H1 (cell line): Measurements from ENCODE around the gene KIF26A. TPM values are rescaled to one million over a fixed set of nuclear protein-coding genes. Genes with fewer than 3 reads are reported as not detected.

ENCODE experiments used
- BRCA1 ChIP-seq: IDR thresholded peaks from 2 replicates; pipeline ENCODE4 v1.6.1; 2012; ENCODE audit warnings: low read depth, low read length, improper control_type of control experiment
- CBX8 ChIP-seq: fragments of 300-800, 300-1000 bp; sonication (generic); IDR thresholded peaks from 2 replicates; pipeline ENCODE4 v1.7.1; 2016; ENCODE audit warnings: low read depth, low read length, borderline replicate concordance
- EZH2 ChIP-seq: fragments of 200-600 bp; sonication (generic); IDR thresholded peaks from 2 replicates; pipeline ENCODE4 v1.7.1; 2012; ENCODE audit warnings: low read depth, mild to moderate bottlenecking, moderate library complexity, low read length, inconsistent platforms; ENCODE audit not compliant: severe bottlenecking
- HDAC6 ChIP-seq: IDR thresholded peaks from one replicate; pipeline ENCODE4 v1.7.1; 2012; ENCODE audit warnings: low read depth, mild to moderate bottlenecking, inconsistent platforms, low read length, moderate library complexity
- polyA plus RNA-seq, 7 experiments: library from polyadenylated mRNA; depleted of rRNA in 3 of 7; stranded (reverse) in 5 of 7; unstranded in 2 of 7; fragments of >200 nt in 5 of 7; fragments of 200-250 nt in 2 of 7; gene quantifications; 1 replicate in 5 of 7; 2 replicates in 1 of 7; 4 replicates in 1 of 7; pipeline versions ENCODE4 v1.2.1 to v1.2.3, GENCODE V29; 2011 to 2013; ENCODE audit warnings: missing spikeins in 2 of 7, mixed read lengths in 2 of 7
- total RNA-seq: library from RNA; stranded (reverse); fragmentation: NEBNext Ultra II Directional; extraction: Animal tissue kit (Norgen Biotek cat#: 25700); gene quantifications from 2 replicates; pipeline ENCODE4 v1.2.1, GENCODE V29; 2021
- TF ChIP-seq, protein P1 (sequence below): fragments of 300-600 bp; sonication (generic); IDR thresholded peaks from 2 replicates; pipeline ENCODE4 v1.7.1; 2012; ENCODE audit warnings: low read length, moderate library complexity, mild to moderate bottlenecking, inconsistent platforms; ENCODE audit not compliant: insufficient replicate concordance

The KIF26A gene
- total and polyA plus RNA-seq, 2 of the 8 experiments (the other 6 are each of a cell fraction or from before 2014, with no cell fraction given): 11.5 to 41.6 TPM

DNA sequence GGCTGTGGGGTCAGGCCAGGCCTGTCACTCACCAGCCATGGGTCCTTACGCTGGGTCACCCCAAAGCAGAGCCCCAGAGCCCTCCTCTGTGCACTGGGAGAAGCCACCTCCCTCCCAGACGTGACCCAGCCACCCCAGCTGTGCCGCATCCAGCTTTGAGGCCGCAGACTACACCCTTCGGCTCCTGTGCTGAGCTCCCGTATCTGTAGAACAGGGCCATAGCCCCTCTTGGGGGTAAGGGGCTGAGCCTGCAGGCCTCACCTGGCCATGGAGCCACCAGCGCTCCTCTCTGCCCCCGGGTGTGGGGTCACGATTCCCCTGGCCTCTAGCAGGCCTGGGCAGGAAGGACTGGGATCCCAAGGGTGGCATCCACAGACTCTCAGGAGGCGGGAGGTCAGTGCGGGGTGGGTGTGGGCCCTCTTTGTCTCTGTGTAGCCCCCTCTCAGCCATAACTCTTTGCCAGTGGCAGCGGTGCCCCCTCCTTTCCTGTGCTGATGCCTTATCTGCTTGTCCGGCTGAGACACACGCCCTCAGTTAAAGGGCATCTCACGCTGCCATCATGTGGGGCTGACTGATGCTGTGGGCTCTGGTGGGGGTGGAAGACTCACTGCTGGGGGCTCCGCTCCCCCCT, 36.6 kb upstream of the KIF26A start (continued):
- TF ChIP-seq, protein P1, sequence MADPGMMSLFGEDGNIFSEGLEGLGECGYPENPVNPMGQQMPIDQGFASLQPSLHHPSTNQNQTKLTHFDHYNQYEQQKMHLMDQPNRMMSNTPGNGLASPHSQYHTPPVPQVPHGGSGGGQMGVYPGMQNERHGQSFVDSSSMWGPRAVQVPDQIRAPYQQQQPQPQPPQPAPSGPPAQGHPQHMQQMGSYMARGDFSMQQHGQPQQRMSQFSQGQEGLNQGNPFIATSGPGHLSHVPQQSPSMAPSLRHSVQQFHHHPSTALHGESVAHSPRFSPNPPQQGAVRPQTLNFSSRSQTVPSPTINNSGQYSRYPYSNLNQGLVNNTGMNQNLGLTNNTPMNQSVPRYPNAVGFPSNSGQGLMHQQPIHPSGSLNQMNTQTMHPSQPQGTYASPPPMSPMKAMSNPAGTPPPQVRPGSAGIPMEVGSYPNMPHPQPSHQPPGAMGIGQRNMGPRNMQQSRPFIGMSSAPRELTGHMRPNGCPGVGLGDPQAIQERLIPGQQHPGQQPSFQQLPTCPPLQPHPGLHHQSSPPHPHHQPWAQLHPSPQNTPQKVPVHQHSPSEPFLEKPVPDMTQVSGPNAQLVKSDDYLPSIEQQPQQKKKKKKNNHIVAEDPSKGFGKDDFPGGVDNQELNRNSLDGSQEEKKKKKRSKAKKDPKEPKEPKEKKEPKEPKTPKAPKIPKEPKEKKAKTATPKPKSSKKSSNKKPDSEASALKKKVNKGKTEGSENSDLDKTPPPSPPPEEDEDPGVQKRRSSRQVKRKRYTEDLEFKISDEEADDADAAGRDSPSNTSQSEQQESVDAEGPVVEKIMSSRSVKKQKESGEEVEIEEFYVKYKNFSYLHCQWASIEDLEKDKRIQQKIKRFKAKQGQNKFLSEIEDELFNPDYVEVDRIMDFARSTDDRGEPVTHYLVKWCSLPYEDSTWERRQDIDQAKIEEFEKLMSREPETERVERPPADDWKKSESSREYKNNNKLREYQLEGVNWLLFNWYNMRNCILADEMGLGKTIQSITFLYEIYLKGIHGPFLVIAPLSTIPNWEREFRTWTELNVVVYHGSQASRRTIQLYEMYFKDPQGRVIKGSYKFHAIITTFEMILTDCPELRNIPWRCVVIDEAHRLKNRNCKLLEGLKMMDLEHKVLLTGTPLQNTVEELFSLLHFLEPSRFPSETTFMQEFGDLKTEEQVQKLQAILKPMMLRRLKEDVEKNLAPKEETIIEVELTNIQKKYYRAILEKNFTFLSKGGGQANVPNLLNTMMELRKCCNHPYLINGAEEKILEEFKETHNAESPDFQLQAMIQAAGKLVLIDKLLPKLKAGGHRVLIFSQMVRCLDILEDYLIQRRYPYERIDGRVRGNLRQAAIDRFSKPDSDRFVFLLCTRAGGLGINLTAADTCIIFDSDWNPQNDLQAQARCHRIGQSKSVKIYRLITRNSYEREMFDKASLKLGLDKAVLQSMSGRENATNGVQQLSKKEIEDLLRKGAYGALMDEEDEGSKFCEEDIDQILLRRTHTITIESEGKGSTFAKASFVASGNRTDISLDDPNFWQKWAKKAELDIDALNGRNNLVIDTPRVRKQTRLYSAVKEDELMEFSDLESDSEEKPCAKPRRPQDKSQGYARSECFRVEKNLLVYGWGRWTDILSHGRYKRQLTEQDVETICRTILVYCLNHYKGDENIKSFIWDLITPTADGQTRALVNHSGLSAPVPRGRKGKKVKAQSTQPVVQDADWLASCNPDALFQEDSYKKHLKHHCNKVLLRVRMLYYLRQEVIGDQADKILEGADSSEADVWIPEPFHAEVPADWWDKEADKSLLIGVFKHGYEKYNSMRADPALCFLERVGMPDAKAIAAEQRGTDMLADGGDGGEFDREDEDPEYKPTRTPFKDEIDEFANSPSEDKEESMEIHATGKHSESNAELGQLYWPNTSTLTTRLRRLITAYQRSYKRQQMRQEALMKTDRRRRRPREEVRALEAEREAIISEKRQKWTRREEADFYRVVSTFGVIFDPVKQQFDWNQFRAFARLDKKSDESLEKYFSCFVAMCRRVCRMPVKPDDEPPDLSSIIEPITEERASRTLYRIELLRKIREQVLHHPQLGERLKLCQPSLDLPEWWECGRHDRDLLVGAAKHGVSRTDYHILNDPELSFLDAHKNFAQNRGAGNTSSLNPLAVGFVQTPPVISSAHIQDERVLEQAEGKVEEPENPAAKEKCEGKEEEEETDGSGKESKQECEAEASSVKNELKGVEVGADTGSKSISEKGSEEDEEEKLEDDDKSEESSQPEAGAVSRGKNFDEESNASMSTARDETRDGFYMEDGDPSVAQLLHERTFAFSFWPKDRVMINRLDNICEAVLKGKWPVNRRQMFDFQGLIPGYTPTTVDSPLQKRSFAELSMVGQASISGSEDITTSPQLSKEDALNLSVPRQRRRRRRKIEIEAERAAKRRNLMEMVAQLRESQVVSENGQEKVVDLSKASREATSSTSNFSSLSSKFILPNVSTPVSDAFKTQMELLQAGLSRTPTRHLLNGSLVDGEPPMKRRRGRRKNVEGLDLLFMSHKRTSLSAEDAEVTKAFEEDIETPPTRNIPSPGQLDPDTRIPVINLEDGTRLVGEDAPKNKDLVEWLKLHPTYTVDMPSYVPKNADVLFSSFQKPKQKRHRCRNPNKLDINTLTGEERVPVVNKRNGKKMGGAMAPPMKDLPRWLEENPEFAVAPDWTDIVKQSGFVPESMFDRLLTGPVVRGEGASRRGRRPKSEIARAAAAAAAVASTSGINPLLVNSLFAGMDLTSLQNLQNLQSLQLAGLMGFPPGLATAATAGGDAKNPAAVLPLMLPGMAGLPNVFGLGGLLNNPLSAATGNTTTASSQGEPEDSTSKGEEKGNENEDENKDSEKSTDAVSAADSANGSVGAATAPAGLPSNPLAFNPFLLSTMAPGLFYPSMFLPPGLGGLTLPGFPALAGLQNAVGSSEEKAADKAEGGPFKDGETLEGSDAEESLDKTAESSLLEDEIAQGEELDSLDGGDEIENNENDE: no peak
- TF ChIP-seq EZH2 (no peak), HDAC6 (no peak), CBX8 (no peak), BRCA1 (no peak)
